Adrenal gland (tissue), 5 donors: ENCODE results near the gene NOVA1.

Source experiments
- POLR2A ChIP-seq, 2 donors: fragments of 450-650 bp; IDR thresholded peaks; one replicate each; pipeline ENCODE4 v1.6.1; 2017; ENCODE audit warnings: antibody characterized with exemption in 2 of 2, mild to moderate bottlenecking in 2 of 2, moderate library complexity in 1 of 2
- TF ChIP-seq, protein P1 (sequence below), 6 experiments: fragments of 450-650 bp in 4 of 6; fragments of 200-600 bp in 2 of 6; sonication (generic) in 1 of 6; IDR thresholded peaks; 1 replicate in 5 of 6; 2 replicates in 1 of 6; pipeline versions ENCODE4 v1.5.1 to v1.8.0; 2016 to 2021; ENCODE audit warnings: antibody characterized with exemption in 6 of 6, mild to moderate bottlenecking in 2 of 6, moderate library complexity in 1 of 6
- donor health status: DM: no; HTN: no; CAD: no.

DNA sequence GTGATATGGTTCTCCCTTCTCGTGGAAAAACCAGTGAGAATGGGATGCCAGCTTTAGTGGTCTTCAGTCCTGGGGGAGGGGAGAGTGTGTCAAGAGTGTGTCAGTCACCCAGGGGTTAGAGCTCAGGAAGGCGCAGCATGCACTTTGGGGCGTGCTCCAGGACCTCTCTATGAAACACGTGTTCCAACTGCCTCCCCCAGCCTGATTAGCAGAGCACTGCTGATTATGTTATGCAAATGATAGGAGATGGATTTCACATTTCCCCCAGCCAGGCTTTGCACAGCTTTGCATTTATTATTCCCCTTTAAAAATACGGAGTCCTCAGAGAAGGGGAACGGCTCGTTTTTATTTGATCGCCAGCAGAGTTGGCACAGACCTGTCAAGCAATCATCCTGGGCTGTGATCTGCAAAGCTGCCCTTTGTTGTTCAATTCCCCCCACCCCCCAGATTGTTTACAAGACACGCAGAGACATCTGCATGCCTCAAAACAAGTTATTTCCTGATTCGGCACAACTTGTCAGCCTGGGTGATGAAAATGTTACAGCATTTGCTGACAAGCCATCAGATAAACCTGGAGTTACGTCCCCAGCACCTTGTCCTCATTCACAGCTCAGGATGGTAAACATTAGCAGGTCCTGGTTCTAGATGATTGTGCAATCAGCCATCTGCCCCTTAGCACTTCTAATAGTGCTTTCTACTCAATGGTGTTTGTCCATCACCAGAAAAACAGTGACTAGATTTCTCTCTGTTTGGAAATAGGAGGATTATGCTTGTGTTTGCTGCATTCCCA is 196.5 kb downstream of the NOVA1 start:
- TF ChIP-seq, protein P1, sequence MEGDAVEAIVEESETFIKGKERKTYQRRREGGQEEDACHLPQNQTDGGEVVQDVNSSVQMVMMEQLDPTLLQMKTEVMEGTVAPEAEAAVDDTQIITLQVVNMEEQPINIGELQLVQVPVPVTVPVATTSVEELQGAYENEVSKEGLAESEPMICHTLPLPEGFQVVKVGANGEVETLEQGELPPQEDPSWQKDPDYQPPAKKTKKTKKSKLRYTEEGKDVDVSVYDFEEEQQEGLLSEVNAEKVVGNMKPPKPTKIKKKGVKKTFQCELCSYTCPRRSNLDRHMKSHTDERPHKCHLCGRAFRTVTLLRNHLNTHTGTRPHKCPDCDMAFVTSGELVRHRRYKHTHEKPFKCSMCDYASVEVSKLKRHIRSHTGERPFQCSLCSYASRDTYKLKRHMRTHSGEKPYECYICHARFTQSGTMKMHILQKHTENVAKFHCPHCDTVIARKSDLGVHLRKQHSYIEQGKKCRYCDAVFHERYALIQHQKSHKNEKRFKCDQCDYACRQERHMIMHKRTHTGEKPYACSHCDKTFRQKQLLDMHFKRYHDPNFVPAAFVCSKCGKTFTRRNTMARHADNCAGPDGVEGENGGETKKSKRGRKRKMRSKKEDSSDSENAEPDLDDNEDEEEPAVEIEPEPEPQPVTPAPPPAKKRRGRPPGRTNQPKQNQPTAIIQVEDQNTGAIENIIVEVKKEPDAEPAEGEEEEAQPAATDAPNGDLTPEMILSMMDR (IDR thresholded peaks at IDR 0.05), result no peak
- no peak for TF ChIP-seq POLR2A (IDR thresholded peaks at IDR 0.05)
